Measurements from ENCODE around the gene PGA5.
"Not testable (repeated sequence)": the region's sequence is repeated elsewhere in the genome, so short reads cannot be mapped to it uniquely, and the experiment has no call there.

PGA5 gene

GRCh38 chr11:61240875-61241274 lies at the start of gene PGA5:
TSS of gene PGA5 (plus strand) at chr11:61241175. CDS start at chr11:61241227, 52 bp downstream.
- not testable (repeated sequence) for DNase-seq

DNA sequence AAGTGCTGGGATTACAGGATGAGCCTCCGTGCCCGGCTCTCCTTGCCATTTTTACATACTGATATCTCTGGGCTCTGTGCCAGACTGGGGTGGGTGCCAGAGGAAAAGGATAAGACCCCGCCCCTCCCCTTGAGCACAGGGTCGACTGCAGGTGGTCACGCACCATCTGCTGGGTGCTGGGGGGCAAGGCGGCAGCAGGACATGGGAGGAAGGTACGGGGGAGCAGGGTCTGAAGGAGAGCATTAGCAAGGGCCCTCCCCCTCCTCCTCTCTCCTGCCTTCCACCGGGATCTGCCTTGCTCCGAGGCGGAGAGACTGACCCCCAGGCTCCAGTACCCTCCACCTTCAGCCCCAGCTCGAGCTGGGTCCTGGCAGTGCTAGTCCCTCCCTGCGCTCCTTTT lies 47.4 kb upstream of the PGA5 start:
- DNase-seq: no peak

- no peak for DNase-seq
Measured at GRCh38 chr11:61194169-61194671, 46.8 kb upstream of the PGA5 start.

GRCh38 chr11:61194981-61195695 lies 45.8 kb upstream of the PGA5 start:
- no peak for DNase-seq

GRCh38 chr11:61195719-61196118 lies 45.3 kb upstream of the PGA5 start:
- no peak for DNase-seq

DNA sequence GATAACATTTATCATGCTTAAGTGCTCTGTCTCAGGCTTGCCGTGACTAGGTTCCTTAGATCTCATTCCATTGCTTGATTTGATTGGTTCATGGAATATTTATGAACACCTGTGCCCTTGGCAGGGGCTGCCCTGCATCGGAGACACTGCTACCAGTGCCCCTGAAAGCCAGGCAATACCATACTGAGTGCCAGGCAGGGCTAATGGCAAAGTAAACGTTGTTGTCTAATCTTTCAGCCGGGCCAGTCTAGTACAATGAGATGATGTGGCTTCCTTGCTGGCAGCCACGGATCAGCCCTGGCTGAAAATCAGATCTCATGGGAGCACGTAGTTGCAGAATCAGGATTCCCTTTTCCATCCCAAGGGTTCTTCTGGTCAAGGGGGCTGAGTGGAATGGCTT lies 42.6 kb upstream of the PGA5 start:
- DNase-seq: no peak

DNA sequence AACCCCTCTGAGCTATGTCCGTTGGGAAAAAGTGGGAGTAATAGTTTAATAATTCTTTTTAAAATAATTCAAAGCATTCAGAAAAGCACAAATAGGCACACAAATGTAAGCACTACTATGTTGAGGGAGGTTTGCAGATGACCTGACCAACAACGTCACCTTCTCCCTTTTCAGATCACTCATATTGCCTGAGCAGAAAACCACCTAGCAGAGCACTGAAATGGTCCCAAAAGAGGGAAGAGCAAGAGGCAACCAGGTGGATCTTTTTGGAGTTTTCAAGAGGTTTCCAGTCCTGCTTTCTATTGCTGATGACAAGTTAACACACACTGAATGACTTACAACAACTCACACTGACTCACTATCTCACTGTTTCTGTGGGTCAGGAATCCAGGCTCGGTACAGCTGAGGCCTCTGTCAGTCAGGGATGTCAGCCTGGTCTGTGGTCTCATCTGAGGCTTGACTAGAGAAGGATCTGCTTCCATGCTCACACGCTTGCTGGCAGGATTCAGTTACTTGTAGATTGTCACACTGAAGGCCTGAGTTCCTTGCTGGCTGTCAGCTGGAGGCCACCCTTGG lies 41.9 kb upstream of the PGA5 start:
- no peak for DNase-seq

DNA sequence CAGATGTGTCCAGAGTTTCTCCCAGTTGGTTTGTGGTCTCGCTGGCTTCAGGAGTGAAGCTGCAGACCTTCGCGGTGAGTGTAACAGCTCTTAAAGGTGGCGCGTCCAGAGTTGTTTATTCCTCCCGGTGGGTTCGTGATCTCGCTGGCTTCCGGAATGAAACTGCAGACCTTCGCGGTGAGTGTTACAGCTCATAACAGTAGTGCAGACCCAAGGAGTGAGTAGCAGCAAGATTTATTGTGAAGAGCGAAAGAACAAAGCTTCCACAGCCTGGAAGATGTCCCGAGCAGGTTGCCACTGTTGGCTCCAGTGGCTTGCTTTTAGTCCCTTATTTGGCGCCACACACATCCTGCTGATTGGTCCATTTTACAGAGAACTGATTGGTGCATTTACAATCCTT lies 39.5 kb upstream of the PGA5 start:
- DNase-seq: no peak

DNA sequence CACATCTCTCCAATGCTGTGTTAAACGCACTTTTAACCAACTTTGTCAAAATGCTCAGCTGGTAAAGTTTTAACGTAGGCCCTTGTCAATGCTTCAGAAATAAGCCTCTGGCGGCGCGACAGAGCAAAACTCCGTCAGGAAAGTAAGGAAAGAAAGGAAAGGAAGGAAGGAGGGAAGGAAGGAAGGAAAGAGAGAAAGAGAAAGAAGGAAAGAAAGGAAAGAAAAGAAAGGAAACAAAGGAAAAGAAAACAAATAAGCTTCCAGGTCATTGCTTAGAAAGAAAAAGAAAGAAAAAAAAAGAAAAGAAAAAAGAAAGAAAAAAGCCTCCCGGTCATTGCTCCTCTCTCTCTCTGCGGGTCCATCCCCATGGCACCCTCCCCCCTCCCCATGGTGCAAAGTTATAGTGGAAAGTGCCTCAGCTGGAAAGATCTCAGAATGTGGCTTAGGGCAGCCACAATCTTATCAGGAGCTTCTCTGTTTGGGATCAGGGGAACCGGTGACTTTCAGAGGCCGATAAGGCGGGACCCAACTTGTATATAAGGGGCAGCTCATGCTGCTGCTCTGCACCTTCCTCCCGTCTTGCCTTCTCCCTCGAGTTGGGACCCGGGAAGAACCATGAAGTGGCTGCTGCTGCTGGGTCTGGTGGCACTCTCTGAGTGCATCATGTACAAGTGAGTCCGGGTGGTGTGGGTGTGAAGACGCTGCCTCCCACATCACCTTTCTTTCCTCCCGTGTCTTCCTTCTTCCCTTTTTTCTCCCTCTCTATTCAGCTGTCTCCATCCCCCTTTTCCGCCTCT lies 37.8 kb upstream of the PGA5 start, which contains the start of gene PGA3:
PGA3 (plus strand) TSS at position 566 of the 797 bp plus-strand sequence; CDS start at position 616, 50 bp downstream.
- DNase-seq: not testable (repeated sequence)

DNA sequence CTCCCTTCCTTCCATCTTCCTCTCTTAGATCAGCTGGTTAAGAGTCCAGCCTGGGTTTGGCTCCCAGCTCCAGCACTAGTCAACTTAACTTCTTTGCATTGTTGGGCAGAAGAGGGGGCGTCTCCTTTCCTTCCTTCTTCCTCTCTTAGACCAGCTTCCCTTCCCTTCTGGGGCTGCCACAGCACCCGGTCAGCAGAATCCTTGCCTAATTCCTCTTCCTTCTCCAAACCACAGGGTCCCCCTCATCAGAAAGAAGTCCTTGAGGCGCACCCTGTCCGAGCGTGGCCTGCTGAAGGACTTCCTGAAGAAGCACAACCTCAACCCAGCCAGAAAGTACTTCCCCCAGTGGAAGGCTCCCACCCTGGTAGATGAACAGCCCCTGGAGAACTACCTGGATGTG lies 37.1 kb upstream of the PGA5 start:
- not testable (repeated sequence) for DNase-seq

- DNase-seq: not testable (repeated sequence)
Measured at GRCh38 chr11:61204502-61205059, 36.4 kb upstream of the PGA5 start.

- not testable (repeated sequence) for DNase-seq
Measured at GRCh38 chr11:61207636-61208310, 33.2 kb upstream of the PGA5 start.

DNA sequence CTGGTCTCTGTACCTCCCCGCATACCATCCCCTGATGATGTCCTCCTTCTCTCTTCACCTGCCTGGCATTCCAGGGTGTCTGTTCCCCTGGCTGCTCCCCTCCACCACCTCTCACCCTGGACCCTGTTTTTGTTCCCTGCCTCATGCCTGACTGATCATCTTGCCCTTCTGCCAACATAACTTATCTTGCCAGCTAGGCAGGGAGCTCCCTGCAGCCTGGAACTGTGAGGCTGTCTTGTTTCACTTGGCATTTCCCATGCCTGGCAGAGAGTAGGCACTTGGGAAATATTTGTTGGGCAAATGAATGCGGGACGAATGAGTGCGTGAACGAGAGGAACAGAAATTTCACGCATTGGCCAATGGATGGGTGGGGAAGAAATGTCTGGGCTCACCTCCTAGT lies 30.3 kb upstream of the PGA5 start:
- not testable (repeated sequence) for DNase-seq

GRCh38 chr11:61211327-61211952 lies 29.5 kb upstream of the PGA5 start:
- not testable (repeated sequence) for DNase-seq

DNA sequence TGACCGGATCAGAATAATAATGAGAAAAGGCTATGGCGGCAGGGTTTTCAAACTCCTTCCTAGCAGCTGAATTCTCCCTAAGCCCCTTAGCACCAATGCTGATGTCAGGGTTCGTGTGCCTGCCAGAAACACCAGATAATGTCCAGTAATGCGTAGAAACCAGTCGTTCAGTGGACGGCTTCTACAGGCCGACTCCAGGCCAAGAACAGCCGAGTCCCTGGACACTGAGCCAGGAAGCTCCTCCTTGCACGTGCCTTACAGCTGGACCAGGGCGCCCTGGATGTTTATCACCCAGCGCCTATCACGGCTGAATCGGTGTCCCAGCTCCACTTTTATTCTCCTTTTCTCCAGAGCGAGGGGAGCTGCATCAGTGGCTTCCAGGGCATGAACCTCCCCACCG lies 28.8 kb upstream of the PGA5 start:
- DNase-seq: not testable (repeated sequence)

DNA sequence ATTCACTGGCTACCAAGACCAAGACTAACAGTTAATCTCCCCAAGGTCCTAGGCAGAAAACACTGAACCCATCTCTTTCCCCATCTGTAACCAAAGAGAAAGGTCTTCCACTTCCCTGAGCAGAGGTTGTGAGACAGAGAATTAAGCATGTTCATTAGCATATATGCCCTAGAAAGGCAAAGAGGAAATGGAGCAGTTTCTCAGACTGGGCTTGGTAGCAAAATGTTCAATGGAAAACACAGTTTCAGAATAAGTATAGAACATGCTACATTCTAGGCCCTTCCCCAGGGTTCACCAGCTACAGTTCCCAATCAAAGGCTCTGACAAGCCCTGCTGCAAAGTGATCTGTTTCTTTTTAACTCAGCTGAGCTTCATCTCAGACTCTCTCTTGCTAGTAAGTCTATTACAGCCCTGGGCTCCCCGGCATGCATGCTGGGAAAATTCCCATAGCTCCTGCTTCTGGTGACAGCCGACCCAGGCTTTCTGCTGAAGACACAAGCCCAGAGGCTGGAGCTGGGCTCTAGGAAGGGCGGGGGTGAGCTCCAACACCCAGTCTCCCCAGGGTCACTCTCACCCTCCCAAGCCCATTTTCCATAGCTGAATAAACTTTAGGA lies 27.2 kb upstream of the PGA5 start:
- not testable (repeated sequence) for DNase-seq

DNA sequence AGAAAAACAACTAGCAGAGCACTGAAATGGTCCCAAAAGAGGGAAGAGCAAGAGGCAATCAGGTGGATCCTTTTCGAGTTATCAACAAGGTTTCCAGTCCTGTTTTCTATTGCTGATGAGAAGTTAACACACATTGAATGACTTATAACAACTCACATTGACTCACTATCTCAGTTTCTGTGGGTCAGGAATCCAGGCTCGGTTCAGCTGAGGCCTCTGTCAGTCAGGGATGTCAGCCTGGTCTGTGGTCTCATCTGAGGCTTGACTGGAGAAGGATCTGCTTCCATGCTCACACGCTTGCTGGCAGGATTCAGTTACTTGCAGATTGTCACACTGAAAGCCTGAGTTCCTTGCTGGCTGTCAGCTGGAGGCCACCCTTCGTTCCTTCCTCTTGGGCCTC lies 22.7 kb upstream of the PGA5 start:
- not testable (repeated sequence) for DNase-seq

DNA sequence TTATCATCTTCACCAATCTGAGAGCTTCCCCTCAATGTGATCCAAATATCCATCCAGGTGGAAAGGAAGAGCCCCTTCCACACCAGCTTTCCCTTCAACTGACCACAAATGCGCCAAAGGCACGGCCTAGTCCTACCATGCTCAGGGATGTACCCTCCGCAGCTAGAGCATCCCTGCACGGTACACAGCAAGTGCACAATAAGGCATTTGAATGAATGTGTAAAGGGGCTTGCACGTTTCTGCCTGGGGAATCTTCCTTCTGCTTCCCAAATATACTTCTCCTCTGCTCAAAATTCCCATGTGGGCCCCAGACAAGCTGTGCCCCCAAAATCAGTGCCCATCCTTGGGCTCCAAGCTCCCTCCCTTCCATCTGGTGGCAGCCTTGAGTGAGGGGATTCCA lies 22.0 kb upstream of the PGA5 start:
- not testable (repeated sequence) for DNase-seq

DNA sequence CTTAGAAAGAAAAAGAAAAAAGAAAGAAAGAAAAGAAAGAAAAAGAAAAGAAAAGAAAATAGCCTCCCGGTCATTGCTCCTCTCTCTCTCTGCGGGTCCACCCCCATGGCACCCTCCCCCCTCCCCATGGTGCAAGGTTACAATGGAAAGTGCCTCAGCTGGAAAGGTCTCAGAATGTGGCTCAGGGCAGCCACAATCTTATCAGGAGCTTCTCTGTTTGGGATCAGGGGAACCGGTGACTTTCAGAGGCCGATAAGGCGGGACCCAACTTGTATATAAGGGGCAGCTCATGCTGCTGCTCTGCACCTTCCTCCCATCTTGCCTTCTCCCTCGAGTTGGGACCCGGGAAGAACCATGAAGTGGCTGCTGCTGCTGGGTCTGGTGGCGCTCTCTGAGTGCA lies 18.9 kb upstream of the PGA5 start, which contains the start of gene PGA4:
PGA4 (plus strand) TSS at position 301 of the 400 bp plus-strand sequence; CDS start at position 355, 54 bp downstream.
- DNase-seq: not testable (repeated sequence)

GRCh38 chr11:61222692-61223091 lies 18.3 kb upstream of the PGA5 start:
- DNase-seq: not testable (repeated sequence)

DNA sequence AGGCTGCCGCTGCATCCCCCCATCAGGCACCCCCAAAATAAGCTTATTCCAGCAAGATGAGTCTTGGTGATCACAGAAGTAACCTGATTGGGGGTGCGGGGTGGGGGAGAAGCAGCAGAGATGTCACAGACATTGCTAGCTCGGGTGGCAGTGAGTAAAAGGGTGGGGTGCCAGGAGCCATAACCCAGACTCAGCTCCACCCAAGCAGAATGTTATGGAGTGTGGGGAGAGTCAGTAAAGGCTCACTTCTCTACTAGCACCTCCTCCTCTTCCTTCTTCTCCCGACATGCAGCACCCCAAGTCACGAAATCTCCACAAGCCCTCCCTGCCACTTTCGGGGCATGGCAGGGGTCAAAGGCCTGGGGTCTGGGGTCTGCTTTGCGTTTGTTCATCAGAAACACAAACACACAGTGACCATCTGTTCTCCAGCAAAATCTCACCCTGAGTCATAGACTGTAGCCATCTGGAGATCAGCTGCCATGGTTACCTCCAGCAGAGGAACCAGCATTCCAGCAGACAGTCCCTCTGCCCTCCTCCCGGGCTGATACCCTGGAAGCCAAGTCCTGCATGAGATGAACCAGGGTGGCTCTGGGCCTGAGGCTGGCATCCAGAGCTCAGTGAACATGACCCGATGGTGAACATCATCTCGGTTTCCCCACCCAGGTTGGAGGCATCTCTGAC lies 14.4 kb upstream of the PGA5 start:
- not testable (repeated sequence) for DNase-seq

Data from stimulated activated CD4-positive, alpha-beta T cell treated with anti-CD3 and anti-CD28 coated beads, Interleukin-4, amount 100 ng/mL, for 1 hour (primary cell).